Hematopoietic multipotent progenitor cell treated with erythropoietin and hydrocortisone succinate and interleukin-3 and kit ligand, for 8 days (in vitro differentiated cells): ENCODE results near the gene CNIH4.
"Not testable (repeated sequence)": the region's sequence is repeated elsewhere in the genome, so short reads cannot be mapped to it uniquely, and the experiment has no call there.

Experiments used
- DNase-seq: peaks from one replicate; pipeline ENCODE4 v3.0.0-alpha.2; 2015

The CNIH4 gene

DNA sequence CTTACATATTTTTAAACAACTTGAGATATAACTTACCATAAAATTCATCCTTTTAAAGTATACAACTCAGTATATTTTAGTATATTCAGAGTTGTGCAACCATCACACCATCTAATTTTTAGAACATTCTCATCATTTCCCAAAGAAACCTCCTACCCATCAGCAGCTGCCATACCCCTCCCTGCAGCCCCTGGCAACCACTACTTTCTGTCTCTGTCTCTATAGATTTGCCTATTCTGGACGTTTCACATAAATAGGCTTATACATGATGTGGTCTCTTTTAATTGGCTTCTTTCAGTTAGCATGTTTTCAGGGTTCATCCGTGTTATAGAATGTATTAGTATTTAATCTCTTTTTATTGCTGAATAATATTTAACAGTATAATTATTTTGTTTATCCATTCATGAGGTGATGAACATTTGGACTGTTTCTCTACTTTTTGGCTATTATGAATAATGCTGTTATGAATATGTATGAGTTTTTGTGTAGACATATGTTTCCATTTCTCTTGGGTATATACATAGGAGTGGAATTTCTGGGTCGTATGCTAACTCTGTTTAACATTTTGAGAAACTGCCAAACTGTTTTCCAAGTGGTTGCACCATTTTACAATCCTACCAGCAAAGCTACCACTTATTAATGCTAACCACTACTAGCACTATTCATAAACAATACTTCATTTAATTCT is 48.4 kb downstream of the CNIH4 start:
- no peak for DNase-seq

DNA sequence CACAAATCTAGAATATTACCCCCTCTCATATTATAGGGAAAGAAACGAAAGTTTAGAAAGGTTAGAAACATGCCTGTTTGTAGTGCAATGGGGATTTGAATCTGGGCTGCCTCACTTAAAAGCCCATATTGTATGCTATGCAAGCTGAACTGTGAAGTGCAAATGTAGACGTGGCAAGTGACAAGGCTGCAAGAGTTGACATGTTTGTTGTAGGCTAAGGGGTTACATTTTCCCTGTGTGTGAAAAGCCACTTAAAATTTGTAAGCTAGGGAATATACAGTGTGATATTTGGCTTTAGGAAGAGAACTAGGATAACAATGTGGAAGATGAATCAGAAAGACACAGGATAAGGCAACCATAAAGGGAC is 48.9 kb downstream of the CNIH4 start:
- DNase-seq = no peak

DNA sequence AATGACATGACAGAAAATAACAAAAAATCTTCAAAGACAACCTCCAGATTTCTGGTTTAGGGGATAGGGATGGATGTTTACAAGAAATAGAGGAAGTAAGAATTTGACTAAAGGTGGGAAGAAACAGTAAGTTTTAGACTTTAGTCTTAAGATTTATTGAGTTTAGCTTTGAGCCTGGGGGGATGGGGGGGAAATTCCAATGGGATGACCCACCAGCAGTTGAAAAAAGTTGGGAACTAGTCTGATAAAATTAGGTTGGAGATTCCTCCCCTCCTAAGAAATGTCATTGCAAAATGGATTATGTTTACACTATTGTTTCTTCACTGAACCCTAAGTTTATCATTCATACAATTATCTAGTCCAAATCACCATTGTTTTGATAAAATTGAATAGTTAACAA is 49.5 kb downstream of the CNIH4 start:
- DNase-seq = no peak

DNA sequence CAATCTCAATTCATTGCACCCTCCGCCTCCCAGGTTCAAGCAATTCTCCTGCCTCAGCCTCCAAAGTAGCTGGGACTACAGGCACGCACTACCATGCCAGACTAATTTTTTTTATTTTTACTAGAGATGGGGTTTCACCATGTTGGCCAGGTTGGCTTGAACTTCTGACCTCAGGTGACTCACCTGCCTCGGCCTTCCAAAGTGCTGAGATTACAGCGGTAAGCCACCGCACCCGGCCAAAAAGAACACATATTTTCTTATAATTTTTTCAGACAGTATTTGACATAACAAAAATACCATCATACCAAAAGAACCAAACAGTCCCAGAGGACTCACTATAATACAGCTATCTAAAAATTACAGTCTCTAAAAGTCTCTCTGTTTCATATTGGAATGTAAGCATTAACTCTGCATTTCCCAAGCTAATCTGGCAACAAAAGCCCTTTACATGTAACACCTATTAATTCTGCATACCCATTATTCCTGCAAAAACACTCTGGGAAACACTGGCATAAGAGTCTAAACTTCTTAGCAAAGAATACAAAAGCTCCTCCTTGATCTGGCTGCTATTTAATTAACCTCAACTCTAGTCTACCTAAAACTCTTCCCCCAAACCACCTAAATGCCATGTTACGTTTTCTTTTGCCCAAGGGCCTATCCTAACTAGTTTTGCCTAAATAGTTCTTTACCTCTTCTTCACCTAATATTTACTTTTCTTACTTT is 51.1 kb downstream of the CNIH4 start:
- DNase-seq = no peak

DNA sequence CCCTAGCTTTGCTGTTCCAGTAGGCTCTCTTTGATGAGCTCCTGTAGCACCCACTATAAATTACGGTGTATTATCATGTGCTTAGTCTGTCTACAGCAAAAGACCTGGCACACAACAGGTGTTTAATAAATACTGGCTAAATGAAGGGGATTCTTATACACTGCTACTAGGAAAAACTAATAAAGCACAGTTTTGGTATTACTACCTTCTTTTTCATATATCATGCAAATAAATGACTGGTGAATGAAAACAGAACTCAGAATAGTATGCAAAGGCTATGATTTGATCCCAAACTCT is 51.6 kb downstream of the CNIH4 start:
- no peak for DNase-seq

DNA sequence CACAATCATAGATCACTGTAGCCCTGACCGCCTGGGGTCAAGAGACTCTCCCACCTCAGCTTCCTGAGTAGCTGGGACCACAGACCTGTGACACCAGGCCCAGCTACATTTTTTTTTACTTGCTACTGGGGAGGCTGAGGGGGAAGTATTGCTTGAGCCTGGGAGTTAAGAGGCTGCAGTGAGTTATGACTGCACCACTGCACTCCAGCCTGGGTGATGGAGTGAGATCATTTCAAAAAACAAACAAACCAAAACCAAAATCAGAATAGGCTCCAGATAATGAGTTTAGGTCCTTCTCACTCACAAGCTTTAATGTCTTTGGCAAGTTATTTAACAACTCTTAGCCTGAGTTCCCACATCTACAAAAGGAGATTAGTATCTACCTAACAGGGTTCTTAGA is 55.1 kb downstream of the CNIH4 start:
- no peak for DNase-seq

DNA sequence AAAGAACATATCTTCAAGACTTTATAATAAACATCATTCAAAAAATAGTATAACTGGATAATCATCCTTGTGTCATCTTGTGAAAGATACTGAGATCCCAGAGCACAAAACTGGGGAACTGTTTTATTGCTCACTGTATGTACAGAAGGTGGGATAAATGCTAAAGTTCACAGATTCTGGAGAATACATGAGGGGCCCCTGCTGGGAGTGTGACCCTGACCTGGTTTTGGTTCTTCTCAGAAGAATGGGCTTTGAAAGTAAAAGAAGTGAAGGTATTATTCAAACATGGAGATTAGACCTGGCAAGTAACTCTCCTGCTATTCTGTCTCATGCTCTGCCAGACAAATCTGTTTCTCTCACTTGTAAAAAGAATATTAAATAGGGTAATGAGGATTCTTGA is 63.4 kb downstream of the CNIH4 start:
- DNase-seq = no peak

GRCh38 chr1:224425279-224425884 is 68.7 kb downstream of the CNIH4 start:
- no peak for DNase-seq

- DNase-seq = not testable (repeated sequence)
Observed at GRCh38 chr1:224426869-224427268, 70.2 kb downstream of the CNIH4 start.

- no peak for DNase-seq
Observed at GRCh38 chr1:224427346-224427745, 70.7 kb downstream of the CNIH4 start.

DNA sequence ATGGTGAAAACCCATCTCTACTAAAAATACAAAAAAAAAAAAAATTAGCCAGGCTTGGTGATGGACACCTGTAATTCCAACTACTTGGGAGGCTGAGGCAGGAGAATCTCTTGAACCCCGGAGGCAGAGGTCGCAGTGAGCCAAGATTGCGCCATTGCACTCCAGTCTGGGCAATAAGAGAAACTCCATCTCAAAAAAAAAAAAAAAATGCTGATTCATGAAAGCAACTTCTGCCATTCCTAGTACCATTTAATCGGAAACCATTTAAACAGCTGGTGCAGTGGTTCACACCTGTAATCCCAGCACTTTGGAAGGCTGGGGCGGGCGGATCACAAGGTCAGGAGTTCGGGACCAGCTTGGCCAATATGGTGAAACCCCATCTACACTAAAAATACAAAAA is 72.0 kb downstream of the CNIH4 start:
- DNase-seq = not testable (repeated sequence)
